GM18873 (cell line): Measurements from ENCODE around the gene CMTM4.
"Not testable (repeated sequence)": the region's sequence is repeated elsewhere in the genome, so short reads cannot be mapped to it uniquely, and the experiment has no call there.

Source experiments
- ATAC-seq: cut with Tn5 transposase; IDR thresholded peaks from one replicate; pipeline ENCODE4 v1.9.1; 2021; ENCODE audit warnings: mild to moderate bottlenecking, moderate library complexity, moderate number of reproducible peaks; ENCODE audit not compliant: unreplicated experiment, low FRiP score

The CMTM4 gene

DNA sequence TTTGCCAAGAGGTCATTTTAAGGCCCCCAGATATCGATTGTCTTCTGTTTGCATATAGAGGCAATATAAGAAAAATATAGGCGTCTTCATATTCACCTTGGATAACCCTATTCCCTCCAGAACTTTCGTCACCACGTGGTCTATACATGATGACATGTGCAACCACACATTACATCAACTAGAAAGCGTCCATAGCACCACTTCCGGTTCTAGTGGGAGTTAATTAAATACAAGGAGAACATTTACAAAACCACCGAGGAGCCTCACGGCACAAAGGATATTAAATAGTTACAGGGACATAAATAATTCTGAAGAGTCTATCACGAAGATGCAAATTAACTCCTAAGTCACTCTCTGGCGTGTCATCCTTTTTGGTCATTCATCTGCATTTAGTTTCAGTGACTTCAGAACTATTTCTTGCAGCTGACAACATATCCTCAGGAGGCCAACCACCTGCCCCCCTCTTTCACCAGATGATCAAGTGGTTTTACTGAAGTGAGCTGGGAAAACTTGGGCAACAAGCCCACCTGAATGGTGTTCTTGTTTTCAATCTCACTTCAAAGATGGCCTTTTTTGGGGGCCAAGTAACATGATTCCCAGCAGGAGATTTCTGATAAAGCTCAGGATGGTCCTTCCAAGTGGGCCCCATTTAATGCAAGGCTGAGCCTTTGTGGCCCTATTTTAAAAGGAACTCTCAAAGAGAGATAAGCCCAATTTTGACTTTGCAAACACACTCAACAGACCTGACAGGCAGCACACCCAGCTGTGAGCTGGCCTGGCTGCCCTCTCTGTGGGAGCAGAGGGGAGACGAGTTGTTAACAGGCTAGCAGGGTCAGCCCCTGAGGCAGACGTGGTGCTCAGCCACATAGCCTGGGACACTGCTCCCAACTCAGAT lies 76.8 kb downstream of the CMTM4 start:
- no peak for ATAC-seq

DNA sequence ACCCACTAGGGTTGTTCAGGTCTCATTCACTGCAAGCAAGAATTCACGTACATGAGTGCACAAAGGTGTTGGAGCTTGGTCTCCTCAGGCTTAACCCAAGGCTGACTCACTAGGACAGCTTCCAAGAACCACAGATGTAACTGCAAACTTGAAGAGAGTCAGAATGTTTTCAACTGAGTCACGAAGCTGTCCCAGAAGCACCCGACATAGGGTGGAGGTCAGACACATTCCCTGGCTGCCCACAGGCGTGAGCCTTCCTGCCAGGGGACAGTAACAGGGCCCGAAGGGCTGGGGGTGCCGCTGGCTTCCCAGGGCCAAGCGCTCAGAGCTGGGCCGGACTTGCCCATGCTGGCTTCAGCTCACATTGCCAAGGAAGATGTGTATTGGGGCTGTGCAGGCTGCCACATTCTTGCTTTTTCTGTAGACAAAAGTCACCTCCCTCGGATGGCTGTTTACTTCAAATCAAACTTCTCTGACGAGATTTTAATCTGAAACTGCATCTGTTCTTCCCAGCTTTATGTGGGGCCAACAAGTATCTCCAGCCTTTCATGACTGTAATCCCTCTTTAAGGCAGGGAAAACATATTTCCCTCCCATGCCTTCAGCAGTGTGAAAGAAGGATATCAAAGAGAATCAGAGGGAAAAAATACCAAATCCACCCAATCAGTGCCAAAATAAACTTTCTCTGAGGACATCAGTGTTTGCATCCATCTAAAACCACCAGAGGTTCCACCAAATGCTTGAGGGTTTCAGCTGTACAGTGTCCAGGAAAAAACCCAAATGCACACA lies 77.8 kb downstream of the CMTM4 start:
- ATAC-seq, result no peak

DNA sequence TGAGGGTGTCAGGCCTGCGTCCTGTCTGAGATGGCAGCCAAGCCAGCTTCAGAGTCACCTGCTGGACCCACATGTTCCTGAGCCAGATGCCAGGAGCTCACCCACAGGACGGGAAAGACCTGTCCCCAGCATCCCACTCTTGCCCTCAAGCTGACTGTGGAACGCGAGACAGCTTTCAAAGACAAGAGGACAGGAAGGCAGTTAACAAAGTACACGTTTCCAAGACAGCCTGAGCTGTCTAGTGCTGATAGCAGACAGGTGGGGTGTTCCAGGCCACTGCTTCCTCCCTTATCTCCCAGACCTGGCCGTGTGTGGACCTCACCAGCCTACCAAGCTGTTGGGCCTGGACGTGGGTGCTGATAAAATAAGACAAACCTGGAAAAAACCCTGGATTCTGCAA lies 78.8 kb downstream of the CMTM4 start:
- no peak for ATAC-seq

DNA sequence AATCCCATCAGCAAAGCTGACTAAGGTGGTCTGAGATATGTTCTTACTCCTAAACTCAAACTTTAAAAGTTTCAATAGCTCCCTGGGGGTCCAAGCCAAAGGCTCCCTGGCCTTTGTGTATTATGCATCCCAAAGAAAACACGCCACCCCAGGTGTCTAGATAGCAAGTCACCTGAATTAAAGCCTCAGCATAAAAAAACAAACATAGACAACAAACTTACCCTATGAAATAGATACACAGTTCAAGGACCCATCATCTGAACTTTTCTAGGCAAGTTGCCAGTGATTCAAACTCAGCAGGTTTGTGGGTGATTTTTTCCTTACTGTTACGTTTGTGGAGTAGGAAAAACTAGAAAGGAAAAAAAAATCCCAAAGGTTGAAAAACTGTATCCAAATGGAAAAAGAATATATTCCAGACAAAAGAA lies 79.5 kb downstream of the CMTM4 start:
- ATAC-seq, result no peak

- no peak for ATAC-seq
These were observed 80.0 kb downstream of the CMTM4 start for GRCh38 chr16:66616592-66616991.

- no peak for ATAC-seq
These were observed 80.4 kb downstream of the CMTM4 start for GRCh38 chr16:66616169-66616568.

DNA sequence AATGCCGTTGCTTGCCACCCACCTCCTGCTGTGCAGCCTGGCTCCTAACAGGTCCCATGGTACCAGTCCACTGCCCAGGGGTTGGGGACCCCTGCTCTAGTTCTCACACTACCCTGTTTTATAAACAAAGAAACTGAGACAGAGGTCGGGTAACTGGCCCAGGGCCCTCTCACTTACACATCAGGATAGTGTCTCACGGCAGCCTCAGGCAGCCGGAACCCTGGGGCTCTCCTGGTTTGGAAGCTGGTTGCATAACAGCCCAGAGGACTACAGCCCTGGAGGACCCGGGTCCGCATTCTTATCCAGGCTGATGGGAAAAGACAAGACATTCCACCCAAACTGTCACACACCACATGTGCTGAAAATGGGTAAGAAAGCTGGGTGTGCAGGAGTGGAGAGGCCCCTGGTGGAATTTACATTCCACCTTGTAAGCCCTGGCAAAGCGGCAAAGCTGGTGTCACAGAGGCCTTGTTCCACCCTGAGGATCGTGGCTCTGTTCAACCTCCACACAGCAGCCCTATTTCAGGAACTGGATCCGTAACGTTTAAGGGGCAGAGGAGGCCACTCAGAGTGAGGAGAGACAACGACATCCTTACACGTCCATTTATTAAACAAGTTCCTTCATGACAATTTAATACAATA lies 82.3 kb downstream of the CMTM4 start:
- ATAC-seq, result no peak

DNA sequence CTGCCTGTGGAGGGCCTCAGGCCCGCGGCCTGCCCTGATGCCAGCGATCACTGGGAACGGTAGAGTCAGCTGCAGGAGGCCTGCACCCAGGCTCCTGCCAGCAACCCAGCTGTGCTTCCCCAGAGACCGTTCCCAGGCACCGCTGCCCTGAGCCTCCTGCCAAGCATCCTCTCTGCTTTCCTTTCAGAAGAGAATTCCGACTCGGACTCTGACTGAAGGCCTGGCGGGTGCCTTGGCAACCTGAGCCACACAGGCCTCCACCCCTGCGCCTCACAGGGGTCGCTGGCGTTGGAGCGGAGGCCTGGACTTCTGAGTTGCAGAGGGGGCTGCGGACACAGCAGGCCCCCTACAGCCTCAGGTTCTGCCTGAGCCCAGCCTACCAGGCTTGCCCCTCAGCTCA lies 84.1 kb downstream of the CMTM4 start:
- no peak for ATAC-seq

GRCh38 chr16:66611911-66612310 lies 84.6 kb downstream of the CMTM4 start:
- not testable (repeated sequence) for ATAC-seq

- no peak for ATAC-seq
These were observed 86.3 kb downstream of the CMTM4 start for GRCh38 chr16:66610111-66610820.

- ATAC-seq, result no peak
These were observed 87.4 kb downstream of the CMTM4 start for GRCh38 chr16:66609139-66609510.

GRCh38 chr16:66608241-66609138 lies 88.1 kb downstream of the CMTM4 start:
- ATAC-seq, result no peak

DNA sequence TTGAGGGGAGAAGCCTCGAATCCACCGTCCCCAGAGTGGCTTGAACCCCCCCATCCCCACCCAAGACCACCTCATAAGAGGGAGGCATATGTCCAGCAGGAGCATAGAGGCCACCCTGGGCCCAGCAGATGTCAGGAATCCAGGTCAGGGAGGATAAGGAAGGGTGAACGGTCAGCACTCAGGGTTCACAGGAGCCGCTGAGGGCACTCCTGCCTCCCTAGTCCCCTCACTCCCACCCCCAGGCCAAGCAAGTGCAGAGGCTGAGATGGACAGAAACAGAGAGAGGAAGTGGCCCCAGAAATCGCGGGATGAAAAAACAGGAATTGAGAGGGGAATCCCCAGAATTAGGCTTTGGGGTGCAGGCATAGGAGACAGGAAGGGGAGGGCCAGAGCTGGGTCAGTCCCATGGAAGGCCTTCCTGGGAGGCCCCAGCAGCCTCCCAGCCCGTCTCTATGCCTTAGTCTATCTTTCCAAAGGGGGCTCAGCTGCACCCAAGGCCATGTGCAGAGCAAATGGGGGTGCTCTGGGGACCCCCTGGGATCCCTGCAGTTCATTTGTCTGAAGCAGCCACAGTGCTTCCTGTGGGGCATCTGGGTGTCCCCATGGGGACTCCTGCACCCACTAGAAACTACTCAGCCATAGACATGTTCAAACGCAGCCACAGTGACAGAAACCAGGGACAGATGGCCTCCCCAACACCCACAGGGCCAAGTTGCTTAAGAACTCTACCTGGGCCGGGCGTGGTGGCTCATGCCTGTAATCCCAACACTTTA lies 90.4 kb downstream of the CMTM4 start:
- peak; percentile 63 for ATAC-seq

DNA sequence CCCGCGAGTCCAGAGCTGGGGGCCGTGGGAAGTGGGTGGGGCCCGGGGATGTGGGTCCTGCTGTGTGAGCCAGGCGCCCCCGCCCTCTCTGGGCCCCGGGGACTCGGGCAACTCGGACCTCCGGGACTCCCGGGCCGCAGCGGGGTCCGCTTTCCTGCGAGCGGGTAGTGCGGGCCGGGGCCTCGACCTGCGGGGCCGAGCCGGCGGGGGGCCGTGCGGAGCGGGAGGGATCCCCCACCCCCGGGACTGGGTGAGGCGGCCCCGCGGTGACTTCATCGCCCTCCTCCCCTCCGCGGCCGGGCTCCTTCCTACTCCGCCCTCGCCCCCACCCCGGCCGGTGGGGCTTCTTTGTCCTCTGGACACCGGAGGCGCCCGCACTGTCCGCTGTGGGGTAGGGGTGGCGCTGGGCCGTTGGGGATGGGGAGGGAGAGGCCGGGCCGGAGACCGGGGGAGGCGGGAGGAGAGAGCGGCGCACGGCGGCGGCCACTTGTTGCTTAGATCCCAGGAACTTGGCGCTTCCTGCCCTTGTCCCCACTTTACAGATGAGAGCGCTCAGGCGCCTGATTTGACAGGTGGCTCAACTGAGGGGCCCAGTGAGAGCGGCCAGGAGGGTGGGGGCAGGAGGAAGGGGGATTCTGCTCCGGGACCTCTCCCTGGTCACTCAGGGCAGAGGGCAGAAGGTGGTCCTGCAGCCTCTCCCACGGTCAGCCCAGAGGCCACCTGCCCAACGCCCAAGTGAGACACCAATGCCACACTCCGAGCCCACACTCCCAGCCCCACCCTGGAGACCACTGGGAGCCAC lies 91.2 kb downstream of the CMTM4 start:
- ATAC-seq, result no peak

DNA sequence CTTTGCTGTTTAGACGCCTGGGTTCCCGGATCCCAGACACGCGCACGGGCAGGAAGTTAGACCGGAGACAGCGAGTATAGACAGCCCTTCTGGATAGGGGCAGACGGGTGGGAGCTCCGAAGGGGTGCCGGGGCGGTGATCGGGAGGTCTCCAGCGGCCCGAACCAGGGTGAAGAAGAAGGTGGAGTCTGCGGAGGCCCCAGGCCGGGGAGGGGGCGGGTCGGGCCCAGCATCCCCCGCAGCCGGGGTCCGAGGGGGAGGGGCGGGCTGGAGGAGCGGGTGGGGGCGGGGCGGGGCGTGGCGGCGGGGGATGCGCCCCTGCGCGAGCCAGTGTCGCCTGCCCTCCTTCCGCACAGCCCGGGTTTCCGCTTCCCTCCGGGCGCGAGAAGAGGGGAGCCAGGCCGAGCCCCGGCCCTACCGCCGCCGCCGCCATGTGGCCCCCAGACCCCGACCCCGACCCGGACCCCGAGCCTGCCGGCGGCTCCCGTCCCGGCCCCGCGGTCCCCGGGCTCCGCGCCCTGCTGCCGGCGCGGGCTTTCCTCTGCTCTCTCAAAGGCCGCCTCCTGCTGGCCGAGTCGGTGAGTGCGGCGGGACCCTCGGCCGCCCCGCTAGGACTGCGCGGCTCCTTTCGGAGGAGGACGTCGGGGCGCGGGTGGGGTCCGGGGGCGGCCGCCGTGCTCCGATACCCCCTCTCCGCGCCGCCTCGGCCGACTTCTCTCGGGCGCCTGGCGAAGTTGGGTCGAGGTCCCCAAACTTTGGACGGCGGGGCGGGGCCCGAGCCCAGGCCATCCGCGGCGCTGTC lies 92.0 kb downstream of the CMTM4 start, which contains the start of gene CMTM3:
Gene CMTM3, plus strand, starts transcription at position 329 of the 801 bp plus-strand sequence. Its CDS starts 102 bp downstream, at position 431.
- ATAC-seq, result no peak

- no peak for ATAC-seq
These were observed 92.8 kb downstream of the CMTM4 start for GRCh38 chr16:66603537-66604375.
